Upper lobe of right lung (tissue), 1 donor: ENCODE data around the gene MRPL27. TPM values are rescaled to one million over a fixed set of nuclear protein-coding genes. Genes with fewer than 3 reads are reported as not detected.
"Not testable (repeated sequence)": the region's sequence is repeated elsewhere in the genome, so short reads cannot be mapped to it uniquely, and the experiment has no call there.

Experiments
- ATAC-seq: fragments of 200-7000 bp; cut with Tn5 transposase; one replicate; pipeline ENCODE4 v1.9.1; 2020; ENCODE audit warnings: mild to moderate bottlenecking, moderate library complexity
- DNase-seq: peaks from one replicate; pipeline ENCODE4 v3.0.0-alpha.2; 2020
- H3K27ac ChIP-seq: fragments of 200-600 bp; one replicate; pipeline ENCODE4 v1.8.0; 2022
- H3K27me3 ChIP-seq: fragments of 200-600 bp; one replicate; pipeline ENCODE4 v1.8.0; 2022; ENCODE audit warnings: mild to moderate bottlenecking
- H3K36me3 ChIP-seq: fragments of 200-600 bp; one replicate; pipeline ENCODE4 v1.8.0; 2022
- H3K4me1 ChIP-seq: fragments of 200-600 bp; one replicate; pipeline ENCODE4 v1.8.0; 2022
- H3K4me3 ChIP-seq: fragments of 200-600 bp; one replicate; pipeline ENCODE4 v1.8.0; 2022; ENCODE audit warnings: mild to moderate bottlenecking
- H3K9me3 ChIP-seq: fragments of 200-600 bp; one replicate; pipeline ENCODE4 v1.8.0; 2022
- CTCF ChIP-seq: fragments of 200-600 bp; IDR thresholded peaks from one replicate; pipeline ENCODE4 v1.8.0; 2022; ENCODE audit warnings: antibody characterized with exemption
- intact Hi-C: fragments of 100-400 bp; cut with DNase I; formaldehyde crosslinking; loops from one replicate; pipeline ENCODE4 v1.11.0; 2022
- total RNA-seq: library from RNA; stranded (reverse); fragmentation: NEBNext Ultra II Directional; extraction: Animal tissue kit (Norgen Biotek cat#: 25700); gene quantifications from one replicate; pipeline ENCODE4 v1.2.1, GENCODE V29; 2021
- donor health status: DM: no; HTN: yes; CAD: no; lungs with severe emphysema.

MRPL27 gene
- total RNA-seq, 1 donor from 2014 or later, result 47.1 TPM

DNA sequence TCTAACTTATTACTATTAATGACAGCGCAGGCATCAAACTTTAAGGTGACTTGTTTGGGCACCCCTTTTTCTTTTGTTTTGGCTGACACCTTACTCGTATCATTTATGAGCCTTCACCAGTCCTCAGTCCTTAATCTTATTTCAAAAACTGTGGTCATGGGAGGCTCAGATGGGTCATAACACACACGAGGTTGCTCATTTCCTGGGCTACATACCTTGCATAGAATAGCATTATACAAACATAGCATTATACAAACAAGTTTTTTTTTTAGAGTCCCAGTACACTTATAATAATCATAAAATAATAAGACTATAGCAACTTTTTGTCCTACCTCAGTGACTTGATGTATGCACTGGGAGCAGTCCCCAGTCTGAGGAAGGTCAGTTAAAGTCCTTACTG lies 41.8 kb upstream of the MRPL27 start:
- DNase-seq, result no peak

DNA sequence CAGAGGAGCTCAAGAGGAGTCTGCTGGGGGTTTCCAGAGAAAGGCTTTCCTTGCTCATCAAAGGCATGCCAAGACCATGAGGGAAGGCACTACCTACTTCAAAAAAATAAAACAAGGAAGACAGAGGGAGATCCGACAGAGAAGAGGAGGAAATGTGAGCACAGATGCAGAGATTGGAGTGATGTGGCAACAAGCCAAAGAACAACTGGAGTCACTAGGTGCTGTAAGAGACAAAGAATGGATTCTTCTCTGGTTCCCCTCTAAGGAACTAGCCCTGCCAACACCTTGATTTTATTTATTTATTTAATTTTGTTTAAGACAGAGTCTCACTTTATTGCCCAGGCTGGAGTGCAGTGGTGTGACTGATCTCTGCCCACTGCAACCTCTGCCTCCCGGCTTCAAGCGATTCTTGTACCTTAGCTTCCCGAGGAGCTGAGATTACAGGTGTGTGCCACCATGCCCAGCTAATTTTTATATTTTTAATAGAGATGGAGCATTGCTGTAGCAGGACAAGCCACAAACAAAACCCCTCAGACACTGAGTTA lies 39.3 kb upstream of the MRPL27 start:
- Histone ChIP-seq H3K27ac (no peak overlapping the region), H3K4me1 (no peaks in the 10 kb centered on the region), H3K4me3 (no peak overlapping the region), H3K9me3 (no peaks in the 10 kb centered on the region), H3K27me3 (no peaks in the 10 kb centered on the region), H3K36me3 (no peaks in the 10 kb centered on the region)
- ATAC-seq, result no peak
- intact Hi-C loops, result no loop called here
- no peak for TF ChIP-seq CTCF
- no peak for DNase-seq

More for the DNA sequence above, 41.8 kb upstream of the MRPL27 start:
- intact Hi-C loops, result no loop called here
- no peak for TF ChIP-seq CTCF
- H3K27ac ChIP-seq, result no peak overlapping the region
- no peaks in the 10 kb centered on the region for H3K4me1 ChIP-seq
- H3K36me3 ChIP-seq, result no peaks in the 10 kb centered on the region
- no peak for ATAC-seq
- no peaks in the 10 kb centered on the region for H3K27me3 ChIP-seq
- no peak overlapping the region for H3K4me3 ChIP-seq
- H3K9me3 ChIP-seq, result no peaks in the 10 kb centered on the region

DNA sequence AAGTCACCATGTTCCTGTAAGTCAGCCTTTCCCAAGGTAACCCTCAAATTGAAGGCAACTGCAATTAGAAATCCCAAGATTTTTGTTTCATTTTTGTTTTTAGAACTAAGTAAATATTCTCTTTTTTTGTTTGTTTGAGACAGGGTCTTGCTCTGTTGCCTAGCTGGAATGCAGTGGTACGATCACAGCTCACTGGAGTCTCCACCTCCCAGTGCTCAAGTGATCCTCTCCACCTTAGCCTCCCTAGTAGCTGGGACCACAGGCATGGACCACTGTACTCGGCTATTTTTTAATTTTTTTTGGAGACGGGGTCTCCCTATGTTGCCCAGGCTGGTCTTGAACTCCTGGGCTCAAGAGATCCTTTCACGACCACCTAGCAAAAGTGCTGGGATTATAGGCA lies 34.9 kb upstream of the MRPL27 start:
- DNase-seq (no peak), ATAC-seq (no peak)
- H3K27ac ChIP-seq, result no peak overlapping the region
- no peaks in the 10 kb centered on the region for H3K4me1 ChIP-seq
- intact Hi-C loops, result no loop called here
- no peaks in the 10 kb centered on the region for H3K36me3 ChIP-seq
- no peak overlapping the region for H3K4me3 ChIP-seq
- no peaks in the 10 kb centered on the region for H3K9me3 ChIP-seq
- no peaks in the 10 kb centered on the region for H3K27me3 ChIP-seq
- TF ChIP-seq CTCF, result no peak

- Histone ChIP-seq H3K4me1 (no peaks in the 10 kb centered on the region), H3K36me3 (no peaks in the 10 kb centered on the region), H3K27ac (no peak overlapping the region), H3K4me3 (no peak overlapping the region), H3K27me3 (no peaks in the 10 kb centered on the region), H3K9me3 (no peaks in the 10 kb centered on the region)
- intact Hi-C loops, result no loop called here
- ATAC-seq (peak; percentile 25), DNase-seq (no peak)
- no peak for TF ChIP-seq CTCF
These were observed 33.6 kb upstream of the MRPL27 start for GRCh38 chr17:50406578-50406977.

- ATAC-seq, DNase-seq, H3K4me1 ChIP-seq, H3K9me3 ChIP-seq, H3K4me3 ChIP-seq, intact Hi-C loops, H3K36me3 ChIP-seq, H3K27ac ChIP-seq, H3K27me3 ChIP-seq: not testable (repeated sequence)
These were observed 32.4 kb upstream of the MRPL27 start for GRCh38 chr17:50405351-50405750.

DNA sequence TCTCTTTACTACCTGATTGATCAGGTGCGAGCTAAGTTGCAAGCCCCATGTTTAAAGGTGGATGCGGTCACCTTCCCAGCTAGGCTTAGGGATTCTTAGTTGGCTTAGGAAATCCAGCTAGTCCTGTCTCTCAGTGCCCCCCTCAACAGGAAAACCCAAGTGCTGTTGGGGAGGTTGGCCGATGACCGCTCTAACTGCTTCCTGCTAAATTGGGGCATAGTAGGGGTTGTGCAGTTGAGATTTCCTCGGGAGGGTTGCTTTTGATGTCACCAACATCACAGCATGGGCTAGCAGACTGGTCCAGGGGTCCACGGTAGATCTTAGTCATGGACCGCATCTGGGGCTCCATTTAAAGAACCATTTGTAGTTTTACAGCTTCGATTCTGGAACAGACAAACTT lies 26.6 kb upstream of the MRPL27 start:
- peaks cover 21% of the 10 kb centered on the region for H3K4me1 ChIP-seq
- H3K27me3 ChIP-seq, H3K36me3 ChIP-seq, intact Hi-C loops, H3K27ac ChIP-seq, H3K4me3 ChIP-seq, ATAC-seq, H3K9me3 ChIP-seq, DNase-seq: not testable (repeated sequence)

- ATAC-seq, H3K4me3 ChIP-seq, H3K27ac ChIP-seq, H3K9me3 ChIP-seq, H3K27me3 ChIP-seq, DNase-seq, intact Hi-C loops: not testable (repeated sequence)
- peaks cover 23% of the 10 kb centered on the region for H3K4me1 ChIP-seq
- peaks cover 15% of the 10 kb centered on the region for H3K36me3 ChIP-seq
These were observed 25.7 kb upstream of the MRPL27 start for GRCh38 chr17:50398672-50399071.
